ENCODE results near the gene ATG4D.

Gene ATG4D

GRCh38 chr19:10600149-10600548 is 56.4 kb downstream of the ATG4D start:
- DNase-seq (ENCODE audit: low spot score), result no peak
- TF ChIP-seq CTCF (IDR thresholded peaks at IDR 0.05; ENCODE audit: extremely low read depth, missing control alignments), result no peak

- TF ChIP-seq CTCF (IDR thresholded peaks at IDR 0.05; ENCODE audit: extremely low read depth, missing control alignments), result no peak
- DNase-seq (ENCODE audit: low spot score), result no peak
Measured at GRCh38 chr19:10601999-10602329, 58.3 kb downstream of the ATG4D start.

- peak; percentile 98 for DNase-seq (ENCODE audit: low spot score)
- TF ChIP-seq CTCF (IDR thresholded peaks at IDR 0.05; ENCODE audit: extremely low read depth, missing control alignments), result no peak
Measured at GRCh38 chr19:10602330-10603083, 58.8 kb downstream of the ATG4D start.
